ENCODE results near the gene ADRM1.

GRCh38 chr20:62326959-62327725 lies 24.3 kb downstream of the ADRM1 start:
- TF ChIP-seq, protein P1, sequence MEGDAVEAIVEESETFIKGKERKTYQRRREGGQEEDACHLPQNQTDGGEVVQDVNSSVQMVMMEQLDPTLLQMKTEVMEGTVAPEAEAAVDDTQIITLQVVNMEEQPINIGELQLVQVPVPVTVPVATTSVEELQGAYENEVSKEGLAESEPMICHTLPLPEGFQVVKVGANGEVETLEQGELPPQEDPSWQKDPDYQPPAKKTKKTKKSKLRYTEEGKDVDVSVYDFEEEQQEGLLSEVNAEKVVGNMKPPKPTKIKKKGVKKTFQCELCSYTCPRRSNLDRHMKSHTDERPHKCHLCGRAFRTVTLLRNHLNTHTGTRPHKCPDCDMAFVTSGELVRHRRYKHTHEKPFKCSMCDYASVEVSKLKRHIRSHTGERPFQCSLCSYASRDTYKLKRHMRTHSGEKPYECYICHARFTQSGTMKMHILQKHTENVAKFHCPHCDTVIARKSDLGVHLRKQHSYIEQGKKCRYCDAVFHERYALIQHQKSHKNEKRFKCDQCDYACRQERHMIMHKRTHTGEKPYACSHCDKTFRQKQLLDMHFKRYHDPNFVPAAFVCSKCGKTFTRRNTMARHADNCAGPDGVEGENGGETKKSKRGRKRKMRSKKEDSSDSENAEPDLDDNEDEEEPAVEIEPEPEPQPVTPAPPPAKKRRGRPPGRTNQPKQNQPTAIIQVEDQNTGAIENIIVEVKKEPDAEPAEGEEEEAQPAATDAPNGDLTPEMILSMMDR (conservative IDR thresholded peaks at IDR 0.05): no peak
- TF ChIP-seq ZFX (IDR thresholded peaks at IDR 0.05): no peak
